ENCODE measurements around the gene NLRX1. TPM values are rescaled to one million over a fixed set of nuclear protein-coding genes. Genes with fewer than 3 reads are reported as not detected.
A peak's percentile ranks its signal among the peaks of the same experiment; 100 is the strongest.
"Not testable (repeated sequence)": the region's sequence is repeated elsewhere in the genome, so short reads cannot be mapped to it uniquely, and the experiment has no call there.

Gene NLRX1
- polyA plus RNA-seq (ENCODE audit: insufficient read length) = 11.6 TPM

GRCh38 chr11:119168471-119169281 is at the start of gene NLRX1:
TSS of gene NLRX1 (plus strand) at chr11:119168725. CDS start at chr11:119171404, 2,679 bp downstream.
- peak; percentile 56 for DNase-seq (ENCODE audit: low read depth)

GRCh38 chr11:119118946-119119345 is 49.6 kb upstream of the NLRX1 start:
- no peak for DNase-seq (ENCODE audit: low read depth)

GRCh38 chr11:119120639-119121007 is 47.9 kb upstream of the NLRX1 start:
- DNase-seq (ENCODE audit: low read depth) = no peak

- DNase-seq (ENCODE audit: low read depth) = peak; percentile 97
These were observed 47.3 kb upstream of the NLRX1 start, which contains the start of gene HINFP for GRCh38 chr11:119121008-119121810. TSS of gene HINFP (plus strand) at chr11:119121580. CDS start at chr11:119126945, 5,365 bp downstream.

GRCh38 chr11:119121811-119122124 is 46.8 kb upstream of the NLRX1 start:
- DNase-seq (ENCODE audit: low read depth) = no peak

GRCh38 chr11:119125821-119126220 is 42.7 kb upstream of the NLRX1 start:
- DNase-seq (ENCODE audit: low read depth) = no peak

- no peak for DNase-seq (ENCODE audit: low read depth)
These were observed 41.8 kb upstream of the NLRX1 start for GRCh38 chr11:119126675-119127268.

- DNase-seq (ENCODE audit: low read depth) = no peak
These were observed 37.9 kb upstream of the NLRX1 start for GRCh38 chr11:119130662-119131061.

GRCh38 chr11:119134389-119134978 is 34.0 kb upstream of the NLRX1 start:
- DNase-seq (ENCODE audit: low read depth) = no peak

- not testable (repeated sequence) for DNase-seq (ENCODE audit: low read depth)
These were observed 29.2 kb upstream of the NLRX1 start for GRCh38 chr11:119139276-119139675.

GRCh38 chr11:119144825-119145486 is 23.6 kb upstream of the NLRX1 start:
- no peak for DNase-seq (ENCODE audit: low read depth)

GRCh38 chr11:119145551-119145950 is 23.0 kb upstream of the NLRX1 start:
- DNase-seq (ENCODE audit: low read depth) = no peak

- DNase-seq (ENCODE audit: low read depth) = no peak
These were observed 20.8 kb upstream of the NLRX1 start for GRCh38 chr11:119147604-119148333.

- DNase-seq (ENCODE audit: low read depth) = no peak
These were observed 19.9 kb upstream of the NLRX1 start for GRCh38 chr11:119148720-119149017.

GRCh38 chr11:119149018-119149785 is 19.3 kb upstream of the NLRX1 start, which contains the start of gene ABCG4:
TSS of gene ABCG4 (plus strand) at chr11:119149052. CDS start at chr11:119149966, 914 bp downstream.
- DNase-seq (ENCODE audit: low read depth) = no peak

GRCh38 chr11:119149786-119150275 is 18.7 kb upstream of the NLRX1 start:
- no peak for DNase-seq (ENCODE audit: low read depth)

GRCh38 chr11:119152043-119152442 is 16.5 kb upstream of the NLRX1 start:
- no peak for DNase-seq (ENCODE audit: low read depth)

- no peak for DNase-seq (ENCODE audit: low read depth)
These were observed 15.9 kb upstream of the NLRX1 start for GRCh38 chr11:119152604-119153003.

- DNase-seq (ENCODE audit: low read depth) = no peak
These were observed 15.3 kb upstream of the NLRX1 start for GRCh38 chr11:119153049-119153818.

Measured in forelimb muscle (tissue), 1 donor.